Uterus (tissue), 4 donors: Measurements from ENCODE around the gene CACNA2D1. TPM values are rescaled to one million over a fixed set of nuclear protein-coding genes. Genes with fewer than 3 reads are reported as not detected.

Source experiments
- DNase-seq, 2 donors: peaks; one replicate each; pipeline ENCODE4 v3.0.0-alpha.2; 2019 to 2020
- H3K27ac ChIP-seq, 2 donors: fragments of 200-600 bp; sonication (generic); 1 replicate in 1 of 2; 2 replicates in 1 of 2; pipeline ENCODE4 v1.5.1; 2016 to 2018
- H3K27me3 ChIP-seq, 2 donors: fragments of 200-600 bp; sonication (generic); one replicate each; pipeline ENCODE4 v1.5.1; 2018 to 2019; ENCODE audit warnings: control low read depth in 1 of 2
- H3K36me3 ChIP-seq, 2 donors: fragments of 200-600 bp; sonication (generic); one replicate each; pipeline ENCODE4 v1.5.1; 2019; ENCODE audit warnings: control low read depth in 1 of 2
- H3K4me1 ChIP-seq, 2 donors: fragments of 200-600 bp; sonication (generic); one replicate each; pipeline ENCODE4 v1.5.1; 2018 to 2019; ENCODE audit warnings: control low read depth in 1 of 2
- H3K4me3 ChIP-seq, 2 donors: fragments of 200-600 bp; sonication (generic); 1 replicate in 1 of 2; 2 replicates in 1 of 2; pipeline ENCODE4 v1.5.1; 2018 to 2019; ENCODE audit warnings: mild to moderate bottlenecking in 1 of 2
- H3K9me3 ChIP-seq, 2 donors: fragments of 200-600 bp; sonication (generic); one replicate each; pipeline ENCODE4 v1.5.1; 2019; ENCODE audit warnings: control low read depth in 1 of 2
- POLR2A ChIP-seq, 2 donors: fragments of 450-650 bp; IDR thresholded peaks; one replicate each; pipeline ENCODE4 v1.6.1; 2016; ENCODE audit warnings: antibody characterized with exemption in 2 of 2, mild to moderate bottlenecking in 1 of 2, moderate library complexity in 1 of 2
- intact Hi-C: fragments of 100-400 bp; cut with DNase I; formaldehyde crosslinking; loops from one replicate; pipeline ENCODE4 v1.15.1; 2023; ENCODE audit warnings: low total_unique reads
- total RNA-seq, 4 donors: library from RNA; depleted of rRNA in 3 of 4; stranded (reverse); fragments of >200 nt in 3 of 4; gene quantifications; one replicate each; pipeline versions ENCODE4 v1.1.0 to v1.2.4, GENCODE V29; 2014 to 2023
- TF ChIP-seq, protein P1 (sequence below), 4 experiments: fragments of 200-600 bp in 2 of 4; fragments of 450-650 bp in 2 of 4; sonication (generic) in 2 of 4; IDR thresholded peaks; one replicate each; pipeline ENCODE4 v1.5.1; 2016 to 2019; ENCODE audit warnings: antibody characterized with exemption in 4 of 4, mild to moderate bottlenecking in 2 of 4, moderate library complexity in 1 of 4
- donor health status: DM: yes; HTN: yes; CAD: no.

The CACNA2D1 gene
- total RNA-seq, 4 donors from 2014 or later, result 30.1 to 54.1 (median 43.6) TPM

DNA sequence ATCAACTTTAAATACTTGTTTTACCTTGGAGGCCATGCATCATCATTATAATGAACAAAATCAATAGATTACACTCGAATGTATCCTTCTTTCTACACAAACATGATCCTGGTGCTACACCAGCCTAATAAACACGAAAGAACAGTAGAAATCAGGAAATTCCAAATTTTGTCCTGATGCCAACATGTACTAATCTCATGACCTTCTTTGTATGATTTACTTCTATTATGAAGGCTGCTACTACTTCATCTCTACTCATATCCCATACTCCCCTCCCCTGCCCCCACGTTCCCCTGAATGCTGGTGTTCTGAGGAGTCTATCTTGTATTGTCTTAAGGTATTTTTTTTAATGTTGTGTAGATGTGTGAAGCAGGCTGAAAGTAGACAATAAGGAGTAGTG is 315.0 kb downstream of the CACNA2D1 start:
- Histone ChIP-seq H3K4me3 (no peak overlapping the region), H3K9me3 (no peaks in the 10 kb centered on the region), H3K4me1 (no peaks in the 10 kb centered on the region), H3K27ac (no peak overlapping the region), H3K27me3 (no peaks in the 10 kb centered on the region), H3K36me3 (no peaks in the 10 kb centered on the region)
- intact Hi-C loops, result no loop called here
- no peak for DNase-seq
- TF ChIP-seq, protein P1, sequence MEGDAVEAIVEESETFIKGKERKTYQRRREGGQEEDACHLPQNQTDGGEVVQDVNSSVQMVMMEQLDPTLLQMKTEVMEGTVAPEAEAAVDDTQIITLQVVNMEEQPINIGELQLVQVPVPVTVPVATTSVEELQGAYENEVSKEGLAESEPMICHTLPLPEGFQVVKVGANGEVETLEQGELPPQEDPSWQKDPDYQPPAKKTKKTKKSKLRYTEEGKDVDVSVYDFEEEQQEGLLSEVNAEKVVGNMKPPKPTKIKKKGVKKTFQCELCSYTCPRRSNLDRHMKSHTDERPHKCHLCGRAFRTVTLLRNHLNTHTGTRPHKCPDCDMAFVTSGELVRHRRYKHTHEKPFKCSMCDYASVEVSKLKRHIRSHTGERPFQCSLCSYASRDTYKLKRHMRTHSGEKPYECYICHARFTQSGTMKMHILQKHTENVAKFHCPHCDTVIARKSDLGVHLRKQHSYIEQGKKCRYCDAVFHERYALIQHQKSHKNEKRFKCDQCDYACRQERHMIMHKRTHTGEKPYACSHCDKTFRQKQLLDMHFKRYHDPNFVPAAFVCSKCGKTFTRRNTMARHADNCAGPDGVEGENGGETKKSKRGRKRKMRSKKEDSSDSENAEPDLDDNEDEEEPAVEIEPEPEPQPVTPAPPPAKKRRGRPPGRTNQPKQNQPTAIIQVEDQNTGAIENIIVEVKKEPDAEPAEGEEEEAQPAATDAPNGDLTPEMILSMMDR (IDR thresholded peaks at IDR 0.05), result no peak
- TF ChIP-seq POLR2A (IDR thresholded peaks at IDR 0.05), result no peak

GRCh38 chr7:82126576-82126975 is 317.0 kb downstream of the CACNA2D1 start:
- Histone ChIP-seq H3K4me1 (no peaks in the 10 kb centered on the region), H3K9me3 (no peaks in the 10 kb centered on the region), H3K27ac (no peak overlapping the region), H3K27me3 (no peaks in the 10 kb centered on the region), H3K4me3 (no peak overlapping the region), H3K36me3 (no peaks in the 10 kb centered on the region)
- no peak for TF ChIP-seq POLR2A (IDR thresholded peaks at IDR 0.05)
- TF ChIP-seq, protein P1 (IDR thresholded peaks at IDR 0.05), result no peak
- intact Hi-C loops, result no loop called here
- no peak for DNase-seq

- no peaks in the 10 kb centered on the region for H3K9me3 ChIP-seq
- intact Hi-C loops, result no loop called here
- TF ChIP-seq POLR2A (IDR thresholded peaks at IDR 0.05), result no peak
- TF ChIP-seq, protein P1 (IDR thresholded peaks at IDR 0.05), result no peak
Measured at GRCh38 chr7:82124445-82124844, 319.1 kb downstream of the CACNA2D1 start.

DNA sequence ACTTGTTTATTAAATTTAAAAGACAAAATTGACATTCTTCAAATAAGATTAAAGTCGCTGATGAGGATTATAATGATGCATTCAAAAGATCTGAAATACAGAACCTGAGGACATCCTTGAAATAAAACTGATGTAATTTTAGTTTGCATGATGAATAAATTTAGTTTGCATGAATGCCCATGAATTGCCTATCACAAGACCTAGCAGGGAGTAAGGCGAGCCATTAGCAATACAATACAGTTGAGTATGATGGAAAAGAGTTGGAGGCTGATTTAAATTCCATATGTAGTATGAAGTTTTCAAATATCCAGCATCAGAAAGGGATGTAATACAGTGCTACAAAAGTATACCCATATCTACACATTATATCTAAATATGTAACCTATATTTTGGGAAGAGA is 321.3 kb downstream of the CACNA2D1 start:
- no peaks in the 10 kb centered on the region for H3K27me3 ChIP-seq
- no peak overlapping the region for H3K27ac ChIP-seq
- no peak for TF ChIP-seq POLR2A (IDR thresholded peaks at IDR 0.05)
- TF ChIP-seq, protein P1 (IDR thresholded peaks at IDR 0.05), result no peak
- no peaks in the 10 kb centered on the region for H3K4me1 ChIP-seq
- H3K4me3 ChIP-seq, result no peak overlapping the region
- intact Hi-C loops, result no loop called here
- DNase-seq, result no peak
- H3K36me3 ChIP-seq, result no peaks in the 10 kb centered on the region
- no peaks in the 10 kb centered on the region for H3K9me3 ChIP-seq

More at GRCh38 chr7:82124445-82124844, 319.1 kb downstream of the CACNA2D1 start:
- Histone ChIP-seq H3K36me3 (no peaks in the 10 kb centered on the region), H3K27me3 (no peaks in the 10 kb centered on the region), H3K4me1 (no peaks in the 10 kb centered on the region), H3K4me3 (no peak overlapping the region), H3K27ac (no peak overlapping the region)
- DNase-seq, result no peak

DNA sequence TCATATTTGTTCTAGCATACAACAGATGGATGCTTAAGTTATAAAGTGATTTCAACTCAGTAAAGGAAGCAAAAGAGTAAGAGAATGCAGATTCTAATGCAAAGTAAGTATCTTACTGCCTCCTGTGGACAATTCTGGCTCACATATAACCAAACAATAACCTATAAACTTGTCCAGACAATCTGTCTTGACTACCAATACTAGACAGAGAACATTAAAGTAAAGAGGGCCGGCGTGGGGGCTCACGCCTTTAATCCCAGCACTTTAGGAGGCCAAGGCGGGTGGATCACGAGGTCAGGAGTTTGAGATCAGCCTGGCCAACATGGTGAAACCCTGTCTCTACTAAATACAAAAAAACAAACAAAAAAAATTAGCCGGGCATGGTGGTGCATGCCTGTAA is 329.3 kb downstream of the CACNA2D1 start:
- Histone ChIP-seq H3K27ac (no peak overlapping the region), H3K27me3 (no peaks in the 10 kb centered on the region), H3K36me3 (no peaks in the 10 kb centered on the region), H3K4me1 (no peaks in the 10 kb centered on the region), H3K4me3 (no peak overlapping the region), H3K9me3 (no peaks in the 10 kb centered on the region)
- intact Hi-C loops, result no loop called here
- TF ChIP-seq, protein P1 (IDR thresholded peaks at IDR 0.05), result no peak
- TF ChIP-seq POLR2A (IDR thresholded peaks at IDR 0.05), result no peak
- no peak for DNase-seq
